ENCODE results near the gene CYSRT1.

CYSRT1 gene

GRCh38 chr9:137232510-137232909 is 7.5 kb downstream of the CYSRT1 start:
- peak overlapping the region in 1 of 2 donors; percentile 47 for H3K9ac ChIP-seq (ENCODE audit: low read depth in 1 of 2, low read length in 2 of 2)
- peaks cover 25 to 36% of the 10 kb centered on the region in 2 donors for H3K4me1 ChIP-seq (ENCODE audit: control insufficient read depth in 2 of 2, insufficient read depth in 2 of 2, low read length in 2 of 2)
- H3K4me3 ChIP-seq (ENCODE audit: low read length in 2 of 2) = no peak overlapping the region
- H3K27ac ChIP-seq (ENCODE audit: low read depth in 2 of 2, low read length in 2 of 2) = no peak overlapping the region
- H3K27me3 ChIP-seq (ENCODE audit: control insufficient read depth in 2 of 2, insufficient read depth in 2 of 2, low read length in 2 of 2) = peaks cover 17 to 46% of the 10 kb centered on the region in 2 donors
- H3K9me3 ChIP-seq (ENCODE audit: control insufficient read depth in 2 of 2, low read length in 2 of 2) = no peaks in the 10 kb centered on the region
- no peaks in the 10 kb centered on the region for H3K36me3 ChIP-seq (ENCODE audit: control insufficient read depth in 2 of 2, insufficient read depth in 2 of 2, low read length in 2 of 2)

- no peak overlapping the region for H3K27ac ChIP-seq (ENCODE audit: low read depth in 2 of 2, low read length in 2 of 2)
- no peaks in the 10 kb centered on the region for H3K9me3 ChIP-seq (ENCODE audit: control insufficient read depth in 2 of 2, low read length in 2 of 2)
- no peak overlapping the region for H3K4me3 ChIP-seq (ENCODE audit: low read length in 2 of 2)
- H3K36me3 ChIP-seq (ENCODE audit: control insufficient read depth in 2 of 2, insufficient read depth in 2 of 2, low read length in 2 of 2) = no peaks in the 10 kb centered on the region
- H3K4me1 ChIP-seq (ENCODE audit: control insufficient read depth in 2 of 2, insufficient read depth in 2 of 2, low read length in 2 of 2) = peaks cover 34 to 43% of the 10 kb centered on the region in 2 donors
- no peak overlapping the region for H3K9ac ChIP-seq (ENCODE audit: low read depth in 1 of 2, low read length in 2 of 2)
- peaks cover 17 to 44% of the 10 kb centered on the region in 2 donors for H3K27me3 ChIP-seq (ENCODE audit: control insufficient read depth in 2 of 2, insufficient read depth in 2 of 2, low read length in 2 of 2)
These were observed 8.4 kb downstream of the CYSRT1 start for GRCh38 chr9:137233143-137233980.

GRCh38 chr9:137234055-137234697 is 9.2 kb downstream of the CYSRT1 start:
- no peaks in the 10 kb centered on the region for H3K36me3 ChIP-seq (ENCODE audit: control insufficient read depth in 2 of 2, insufficient read depth in 2 of 2, low read length in 2 of 2)
- H3K9ac ChIP-seq (ENCODE audit: low read depth in 1 of 2, low read length in 2 of 2) = no peak overlapping the region
- peaks cover 42 to 47% of the 10 kb centered on the region in 2 donors for H3K4me1 ChIP-seq (ENCODE audit: control insufficient read depth in 2 of 2, insufficient read depth in 2 of 2, low read length in 2 of 2)
- H3K27ac ChIP-seq (ENCODE audit: low read depth in 2 of 2, low read length in 2 of 2) = no peak overlapping the region
- H3K4me3 ChIP-seq (ENCODE audit: low read length in 2 of 2) = no peak overlapping the region
- H3K27me3 ChIP-seq (ENCODE audit: control insufficient read depth in 2 of 2, insufficient read depth in 2 of 2, low read length in 2 of 2) = peaks cover 14 to 36% of the 10 kb centered on the region in 2 donors
- no peaks in the 10 kb centered on the region for H3K9me3 ChIP-seq (ENCODE audit: control insufficient read depth in 2 of 2, low read length in 2 of 2)

GRCh38 chr9:137234758-137235423 is 9.9 kb downstream of the CYSRT1 start:
- peaks cover 38 to 42% of the 10 kb centered on the region in 2 donors for H3K4me1 ChIP-seq (ENCODE audit: control insufficient read depth in 2 of 2, insufficient read depth in 2 of 2, low read length in 2 of 2)
- no peaks in the 10 kb centered on the region for H3K9me3 ChIP-seq (ENCODE audit: control insufficient read depth in 2 of 2, low read length in 2 of 2)
- no peak overlapping the region for H3K9ac ChIP-seq (ENCODE audit: low read depth in 1 of 2, low read length in 2 of 2)
- H3K27ac ChIP-seq (ENCODE audit: low read depth in 2 of 2, low read length in 2 of 2) = no peak overlapping the region
- H3K27me3 ChIP-seq (ENCODE audit: control insufficient read depth in 2 of 2, insufficient read depth in 2 of 2, low read length in 2 of 2) = peaks cover 13 to 31% of the 10 kb centered on the region in 2 donors
- no peaks in the 10 kb centered on the region for H3K36me3 ChIP-seq (ENCODE audit: control insufficient read depth in 2 of 2, insufficient read depth in 2 of 2, low read length in 2 of 2)
- no peak overlapping the region for H3K4me3 ChIP-seq (ENCODE audit: low read length in 2 of 2)

DNA sequence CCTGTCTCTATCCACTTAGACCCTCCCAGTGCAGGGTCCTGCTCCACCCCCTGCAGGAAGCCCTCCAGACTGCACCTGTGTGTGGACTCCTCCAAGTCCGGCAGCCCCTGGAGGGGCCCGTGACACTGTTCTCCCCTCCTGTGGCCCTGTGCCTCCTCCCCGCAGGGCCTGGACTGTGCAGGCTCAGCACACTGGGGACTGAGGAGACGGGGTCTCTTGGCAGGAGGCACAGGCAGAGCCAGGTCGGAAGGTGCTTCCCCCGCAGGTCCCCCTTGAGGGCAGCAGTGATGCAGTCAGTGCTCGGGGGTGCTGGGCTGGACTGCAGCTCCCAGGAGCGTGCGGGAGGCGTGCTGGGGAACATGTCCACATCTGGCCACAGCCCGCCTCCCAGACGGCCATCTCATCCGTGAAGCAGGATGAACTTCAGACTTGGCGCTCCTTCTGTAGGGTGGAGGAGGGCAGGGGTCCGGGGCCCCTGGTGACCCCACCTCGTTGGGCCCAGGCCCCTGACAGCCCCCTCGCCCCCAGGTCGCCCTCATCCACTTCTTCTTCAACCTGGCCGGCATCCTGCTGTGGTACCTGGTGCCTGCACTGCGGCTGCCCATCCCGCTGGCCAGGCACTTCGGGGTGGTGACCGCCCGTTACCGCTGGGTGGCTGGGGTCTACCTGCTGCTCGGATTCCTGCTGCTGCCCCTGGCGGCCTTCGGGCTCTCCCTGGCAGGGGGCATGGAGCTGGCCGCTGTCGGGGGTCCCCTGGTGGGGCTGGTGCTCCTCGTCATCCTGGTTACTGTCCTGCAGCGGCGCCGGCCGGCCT is 10.7 kb downstream of the CYSRT1 start:
- H3K27ac ChIP-seq (ENCODE audit: low read depth in 2 of 2, low read length in 2 of 2) = no peak overlapping the region

GRCh38 chr9:137236238-137236935 is 11.4 kb downstream of the CYSRT1 start:
- H3K4me3 ChIP-seq (ENCODE audit: low read length in 2 of 2) = peak overlapping the region; percentile 13 to 50
- H3K36me3 ChIP-seq (ENCODE audit: control insufficient read depth in 2 of 2, insufficient read depth in 2 of 2, low read length in 2 of 2) = no peaks in the 10 kb centered on the region
- H3K4me1 ChIP-seq (ENCODE audit: control insufficient read depth in 2 of 2, insufficient read depth in 2 of 2, low read length in 2 of 2) = peaks cover 36 to 43% of the 10 kb centered on the region in 2 donors
- H3K27ac ChIP-seq (ENCODE audit: low read depth in 2 of 2, low read length in 2 of 2) = peak overlapping the region in 1 of 2 donors; percentile 23
- peaks cover 11 to 28% of the 10 kb centered on the region in 2 donors for H3K27me3 ChIP-seq (ENCODE audit: control insufficient read depth in 2 of 2, insufficient read depth in 2 of 2, low read length in 2 of 2)
- H3K9ac ChIP-seq (ENCODE audit: low read depth in 1 of 2, low read length in 2 of 2) = peak overlapping the region; percentile 63 to 65
- H3K9me3 ChIP-seq (ENCODE audit: control insufficient read depth in 2 of 2, low read length in 2 of 2) = no peaks in the 10 kb centered on the region

More for the DNA sequence above, 10.7 kb downstream of the CYSRT1 start:
- Histone ChIP-seq H3K27me3 (ENCODE audit: control insufficient read depth in 2 of 2, insufficient read depth in 2 of 2, low read length in 2 of 2) (peaks cover 13 to 29% of the 10 kb centered on the region in 2 donors), H3K36me3 (ENCODE audit: control insufficient read depth in 2 of 2, insufficient read depth in 2 of 2, low read length in 2 of 2) (no peaks in the 10 kb centered on the region), H3K4me3 (ENCODE audit: low read length in 2 of 2) (no peak overlapping the region), H3K4me1 (ENCODE audit: control insufficient read depth in 2 of 2, insufficient read depth in 2 of 2, low read length in 2 of 2) (peaks cover 36 to 43% of the 10 kb centered on the region in 2 donors), H3K9ac (ENCODE audit: low read depth in 1 of 2, low read length in 2 of 2) (peak overlapping the region in 1 of 2 donors; percentile 65), H3K9me3 (ENCODE audit: control insufficient read depth in 2 of 2, low read length in 2 of 2) (no peaks in the 10 kb centered on the region)

DNA sequence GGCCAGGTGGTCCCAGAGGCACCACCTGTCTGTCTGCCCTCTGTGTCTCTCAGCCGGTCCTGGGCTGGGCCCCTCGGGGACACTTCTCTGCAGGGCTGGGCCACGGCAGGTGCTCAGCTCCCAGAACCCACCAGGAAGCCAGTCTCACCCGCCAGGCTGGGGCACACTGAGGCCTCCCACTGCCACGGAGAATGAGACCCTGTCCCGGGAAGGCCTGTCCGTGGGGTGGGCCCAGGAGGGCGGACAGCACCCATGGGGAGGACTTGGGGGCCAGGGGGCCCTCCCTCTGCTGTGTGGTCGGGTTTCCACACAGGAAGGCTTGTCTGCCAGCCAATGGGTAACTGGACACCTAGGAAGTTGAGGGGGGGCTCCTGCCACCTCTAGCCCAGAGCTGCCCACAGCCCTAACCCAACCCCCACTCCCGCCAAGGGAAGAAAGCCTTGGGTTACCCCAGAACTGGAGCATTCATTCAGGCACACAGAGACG is 12.0 kb downstream of the CYSRT1 start:
- peaks cover 0 to under 1% of the 10 kb centered on the region in 2 donors for H3K36me3 ChIP-seq (ENCODE audit: control insufficient read depth in 2 of 2, insufficient read depth in 2 of 2, low read length in 2 of 2)
- no peaks in the 10 kb centered on the region for H3K9me3 ChIP-seq (ENCODE audit: control insufficient read depth in 2 of 2, low read length in 2 of 2)
- peak overlapping the region; percentile 63 to 65 for H3K9ac ChIP-seq (ENCODE audit: low read depth in 1 of 2, low read length in 2 of 2)
- peak overlapping the region; percentile 13 to 50 for H3K4me3 ChIP-seq (ENCODE audit: low read length in 2 of 2)
- peak overlapping the region; percentile 75 to 80 for H3K27ac ChIP-seq (ENCODE audit: low read depth in 2 of 2, low read length in 2 of 2)
- H3K27me3 ChIP-seq (ENCODE audit: control insufficient read depth in 2 of 2, insufficient read depth in 2 of 2, low read length in 2 of 2) = peaks cover 11 to 22% of the 10 kb centered on the region in 2 donors
- H3K4me1 ChIP-seq (ENCODE audit: control insufficient read depth in 2 of 2, insufficient read depth in 2 of 2, low read length in 2 of 2) = peaks cover 36 to 43% of the 10 kb centered on the region in 2 donors

DNA sequence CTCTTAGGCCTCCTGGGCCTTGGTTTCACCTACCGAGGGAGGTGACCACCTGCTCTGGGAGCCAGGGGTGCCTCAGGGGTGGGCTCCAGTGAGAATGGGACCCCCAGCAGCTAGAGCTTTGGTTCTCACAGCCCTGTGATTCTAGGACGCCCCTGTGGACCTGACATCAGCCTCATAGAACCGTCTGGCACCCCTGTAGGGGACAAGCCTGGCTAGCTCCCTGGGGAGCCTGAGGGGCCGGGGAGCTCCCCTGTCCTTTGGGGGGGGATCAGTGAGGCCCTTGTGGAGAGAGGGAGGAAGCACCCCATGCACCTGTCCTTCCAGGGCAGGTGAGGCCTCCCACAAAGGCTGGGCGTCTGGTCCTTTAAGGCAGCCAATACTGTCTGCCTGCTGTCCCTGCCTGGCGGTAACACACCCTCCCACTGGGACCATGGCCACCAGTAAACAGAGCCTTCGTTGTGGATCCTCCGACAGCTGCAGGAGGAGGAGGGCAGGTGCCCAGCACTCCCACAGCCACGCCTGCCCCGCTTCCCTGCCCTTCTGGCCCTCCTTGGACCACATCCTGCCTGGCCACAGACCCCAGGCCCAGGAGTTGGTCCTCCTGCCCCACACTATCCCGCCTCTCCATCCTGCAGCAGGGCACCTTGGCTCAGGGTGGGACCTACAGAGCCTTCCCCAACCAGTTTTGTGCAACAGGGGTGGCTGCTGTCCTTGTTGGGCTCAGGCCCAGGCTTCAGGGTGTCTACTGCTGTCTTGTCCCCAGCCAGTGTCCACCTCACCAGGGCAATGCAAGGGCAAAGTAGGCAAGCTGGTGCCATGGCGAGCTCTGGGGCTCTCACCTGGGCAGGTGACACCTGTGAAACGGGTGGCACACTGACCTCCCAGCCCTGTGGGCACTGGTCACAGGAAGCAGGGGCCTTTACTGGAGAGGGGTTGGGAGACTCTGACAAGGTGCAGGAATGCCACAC is 13.1 kb downstream of the CYSRT1 start:
- H3K27me3 ChIP-seq (ENCODE audit: control insufficient read depth in 2 of 2, insufficient read depth in 2 of 2, low read length in 2 of 2) = peaks cover 11 to 14% of the 10 kb centered on the region in 2 donors
- peak overlapping the region; percentile 75 to 80 for H3K27ac ChIP-seq (ENCODE audit: low read depth in 2 of 2, low read length in 2 of 2)
- peak overlapping the region in 1 of 2 donors; percentile 22 for H3K4me3 ChIP-seq (ENCODE audit: low read length in 2 of 2)
- peaks cover 43 to 47% of the 10 kb centered on the region in 2 donors for H3K4me1 ChIP-seq (ENCODE audit: control insufficient read depth in 2 of 2, insufficient read depth in 2 of 2, low read length in 2 of 2)
- H3K9ac ChIP-seq (ENCODE audit: low read depth in 1 of 2, low read length in 2 of 2) = peak overlapping the region in 1 of 2 donors; percentile 65
- no peaks in the 10 kb centered on the region for H3K9me3 ChIP-seq (ENCODE audit: control insufficient read depth in 2 of 2, low read length in 2 of 2)
- peaks cover 6 to 11% of the 10 kb centered on the region in 2 donors for H3K36me3 ChIP-seq (ENCODE audit: control insufficient read depth in 2 of 2, insufficient read depth in 2 of 2, low read length in 2 of 2)

Data from mucosa of rectum (tissue), 2 donors.